Naive thymus-derived CD4-positive, alpha-beta T cell (primary cell): ENCODE data around the gene CCDC171. TPM values are rescaled to one million over a fixed set of nuclear protein-coding genes. Genes with fewer than 3 reads are reported as not detected.

Experiments
- ATAC-seq: fragments of 150-1000 bp; cut with Tn5 transposase; 2 replicates; pipeline ENCODE4 v1.10.0; 2021; ENCODE audit warnings: mild to moderate bottlenecking, moderate library complexity
- CTCF ChIA-PET: fragments of 350-600 bp; sonication (Branson Sonifier 250); formaldehyde crosslinking; loops from one replicate; lab custom pipeline; 2021; ENCODE audit warnings: antibody characterized with exemption; lab: Charles Lee
- POLR2A ChIA-PET: fragments of 350-600 bp; sonication (Branson Sonifier 250); formaldehyde crosslinking; loops from one replicate; lab custom pipeline; 2021; ENCODE audit warnings: antibody characterized with exemption, inconsistent platforms; lab: Charles Lee
- DNase-seq, 9 donors: peaks; one replicate each; pipeline versions ENCODE4 v3.0.0 to v3.0.0-alpha.2; 2020 to 2022; ENCODE audit warnings: mixed read lengths in 1 of 9
- H3K27ac ChIP-seq: one replicate; pipeline ENCODE4 v1.7.0; 2013; ENCODE audit warnings: mild to moderate bottlenecking, low read depth, low read length, moderate library complexity
- H3K27me3 ChIP-seq, 2 donors: one replicate each; pipeline ENCODE4 v1.7.0; 2013; ENCODE audit warnings: low read length in 2 of 2, mild to moderate bottlenecking in 2 of 2, moderate library complexity in 2 of 2; ENCODE audit not compliant: control insufficient read depth in 2 of 2, insufficient read depth in 2 of 2
- H3K36me3 ChIP-seq, 3 experiments: 1 replicate in 2 of 3; 2 replicates in 1 of 3; pipeline ENCODE4 v1.7.0; 2013; ENCODE audit warnings: low read length in 3 of 3, mild to moderate bottlenecking in 3 of 3, moderate library complexity in 1 of 3; ENCODE audit not compliant: insufficient read depth in 3 of 3, control insufficient read depth in 2 of 3
- H3K4me1 ChIP-seq, 2 donors: one replicate each; pipeline ENCODE4 v1.7.0; 2013; ENCODE audit warnings: low read length in 2 of 2, mild to moderate bottlenecking in 2 of 2, moderate library complexity in 1 of 2; ENCODE audit not compliant: control insufficient read depth in 2 of 2, insufficient read depth in 2 of 2
- H3K4me3 ChIP-seq: 2 replicates; pipeline ENCODE4 v1.7.0; 2013; ENCODE audit warnings: mild to moderate bottlenecking, low read length
- H3K9me3 ChIP-seq, 3 experiments: 1 replicate in 2 of 3; 2 replicates in 1 of 3; pipeline ENCODE4 v1.7.0; 2013; ENCODE audit warnings: low read length in 3 of 3; ENCODE audit not compliant: control insufficient read depth in 2 of 3
- H3K27ac Mint-ChIP-seq, 9 donors: one replicate each; pipeline ENCODE4 v1.8.0; 2020 to 2022; ENCODE audit warnings: mixed read lengths in 9 of 9, mild to moderate bottlenecking in 8 of 9, moderate library complexity in 5 of 9, inconsistent platforms in 2 of 9
- H3K27me3 Mint-ChIP-seq, 5 donors: one replicate each; pipeline ENCODE4 v1.8.0; 2021 to 2022; ENCODE audit warnings: mixed read lengths in 5 of 5, mild to moderate bottlenecking in 1 of 5
- H3K36me3 Mint-ChIP-seq, 5 donors: one replicate each; pipeline ENCODE4 v1.8.0; 2020 to 2022; ENCODE audit warnings: mixed read lengths in 5 of 5, mild to moderate bottlenecking in 3 of 5, inconsistent platforms in 1 of 5
- H3K4me1 Mint-ChIP-seq, 7 donors: one replicate each; pipeline ENCODE4 v1.8.0; 2020 to 2022; ENCODE audit warnings: mixed read lengths in 7 of 7, mild to moderate bottlenecking in 3 of 7, inconsistent platforms in 1 of 7
- H3K4me3 Mint-ChIP-seq, 10 donors: one replicate each; pipeline ENCODE4 v1.8.0; 2020 to 2022; ENCODE audit warnings: mild to moderate bottlenecking in 10 of 10, mixed read lengths in 10 of 10, moderate library complexity in 6 of 10, inconsistent platforms in 2 of 10
- H3K9me3 Mint-ChIP-seq, 11 donors: one replicate each; pipeline ENCODE4 v1.8.0; 2020 to 2022; ENCODE audit warnings: mixed read lengths in 11 of 11, mild to moderate bottlenecking in 4 of 11, inconsistent platforms in 1 of 11, moderate library complexity in 1 of 11
- intact Hi-C, 2 donors: fragments of 100-400 bp; cut with micrococcal nuclease; formaldehyde crosslinking; loops; one replicate each; pipeline ENCODE4 v1.15.1; 2023
- polyA plus RNA-seq, 2 donors: library from polyadenylated mRNA; unstranded; fragments of 300-500 nt; fragmentation: Illumina TruSeq; gene quantifications; one replicate each; pipeline ENCODE4 v1.2.3, GENCODE V29; 2021
- total RNA-seq, 6 experiments: library from RNA in 5 of 6; stranded (reverse) in 5 of 6; gene quantifications; 1 replicate in 5 of 6; 2 replicates in 1 of 6; pipeline ENCODE4 v1.2.3 and lab custom pipeline; 2021 to 2026

CCDC171 gene
- total and polyA plus RNA-seq, 7 experiments from 2014 or later = 0.19 to 3.7 (median 1.1) TPM

- no peak overlapping the region for H3K4me3 Mint-ChIP-seq
- POLR2A ChIA-PET = no interaction called here
- no peaks in the 10 kb centered on the region for H3K27me3 ChIP-seq
- H3K27me3 Mint-ChIP-seq = no peaks in the 10 kb centered on the region
- H3K36me3 ChIP-seq = no peaks in the 10 kb centered on the region
- no peak overlapping the region for H3K27ac Mint-ChIP-seq
- peaks cover 0 to 4% (median 0%) of the 10 kb centered on the region in 11 donors for H3K9me3 Mint-ChIP-seq
- H3K4me1 ChIP-seq = no peaks in the 10 kb centered on the region
- no peak overlapping the region for H3K4me3 ChIP-seq
- H3K27ac ChIP-seq = no peak overlapping the region
- no peaks in the 10 kb centered on the region for H3K36me3 Mint-ChIP-seq
- ATAC-seq = no peak
- intact Hi-C loops = loop anchor here in 1 of 2 donors (5.0 kb wide), 1 partner anchor 52 kb away; no protein-coding TSS in a partner anchor
- CTCF ChIA-PET = no interaction called here
- H3K9me3 ChIP-seq = no peaks in the 10 kb centered on the region
- DNase-seq = no peak
- H3K4me1 Mint-ChIP-seq = no peaks in the 10 kb centered on the region
Observed at GRCh38 chr9:15755660-15756059, 202.8 kb downstream of the CCDC171 start.

GRCh38 chr9:15761551-15761950, 208.7 kb downstream of the CCDC171 start:
- H3K4me1 Mint-ChIP-seq = no peaks in the 10 kb centered on the region
- no peaks in the 10 kb centered on the region for H3K27me3 Mint-ChIP-seq
- peaks cover 0 to 2% (median 0%) of the 10 kb centered on the region in 11 donors for H3K9me3 Mint-ChIP-seq
- ChIA-PET CTCF (no interaction called here), POLR2A (no interaction called here)
- no peaks in the 10 kb centered on the region for H3K27me3 ChIP-seq
- no peak overlapping the region for H3K4me3 ChIP-seq
- H3K36me3 ChIP-seq = no peaks in the 10 kb centered on the region
- H3K27ac ChIP-seq = no peak overlapping the region
- no peak overlapping the region for H3K4me3 Mint-ChIP-seq
- no peaks in the 10 kb centered on the region for H3K36me3 Mint-ChIP-seq
- intact Hi-C loops = no loop called here
- no peaks in the 10 kb centered on the region for H3K4me1 ChIP-seq
- ATAC-seq (no peak), DNase-seq (no peak)
- no peak overlapping the region for H3K27ac Mint-ChIP-seq
- no peaks in the 10 kb centered on the region for H3K9me3 ChIP-seq

GRCh38 chr9:15763371-15763770, 210.5 kb downstream of the CCDC171 start:
- H3K4me3 Mint-ChIP-seq = no peak overlapping the region
- POLR2A ChIA-PET = no interaction called here

GRCh38 chr9:15764131-15764530, 211.3 kb downstream of the CCDC171 start:
- no peaks in the 10 kb centered on the region for H3K27me3 Mint-ChIP-seq
- no peaks in the 10 kb centered on the region for H3K9me3 Mint-ChIP-seq
- ChIA-PET CTCF (no interaction called here), POLR2A (no interaction called here)
- DNase-seq = no peak
- H3K27ac ChIP-seq = no peak overlapping the region
- H3K4me3 Mint-ChIP-seq = no peak overlapping the region
- no peak overlapping the region for H3K27ac Mint-ChIP-seq
- no peaks in the 10 kb centered on the region for H3K36me3 ChIP-seq
- no peaks in the 10 kb centered on the region for H3K9me3 ChIP-seq
- no peaks in the 10 kb centered on the region for H3K36me3 Mint-ChIP-seq
- H3K4me1 ChIP-seq = no peaks in the 10 kb centered on the region
- intact Hi-C loops = no loop called here
- no peaks in the 10 kb centered on the region for H3K4me1 Mint-ChIP-seq
- no peak for ATAC-seq
- no peaks in the 10 kb centered on the region for H3K27me3 ChIP-seq
- no peak overlapping the region for H3K4me3 ChIP-seq

More at GRCh38 chr9:15763371-15763770, 210.5 kb downstream of the CCDC171 start:
- Mint-ChIP-seq H3K36me3 (no peaks in the 10 kb centered on the region), H3K27me3 (no peaks in the 10 kb centered on the region), H3K27ac (no peak overlapping the region), H3K4me1 (no peaks in the 10 kb centered on the region), H3K9me3 (no peaks in the 10 kb centered on the region)
- Histone ChIP-seq H3K9me3 (no peaks in the 10 kb centered on the region), H3K27me3 (no peaks in the 10 kb centered on the region), H3K27ac (no peak overlapping the region), H3K36me3 (no peaks in the 10 kb centered on the region), H3K4me3 (no peak overlapping the region), H3K4me1 (no peaks in the 10 kb centered on the region)
- ATAC-seq (no peak), DNase-seq (no peak)
- CTCF ChIA-PET = no interaction called here
- intact Hi-C loops = no loop called here

- no peak overlapping the region for H3K4me3 Mint-ChIP-seq
- H3K4me1 ChIP-seq = no peaks in the 10 kb centered on the region
- H3K27ac Mint-ChIP-seq = no peak overlapping the region
- H3K27me3 Mint-ChIP-seq = no peaks in the 10 kb centered on the region
- no peaks in the 10 kb centered on the region for H3K27me3 ChIP-seq
- intact Hi-C loops = no loop called here
- no peak overlapping the region for H3K4me3 ChIP-seq
- H3K27ac ChIP-seq = no peak overlapping the region
- POLR2A ChIA-PET = no interaction called here
- no peaks in the 10 kb centered on the region for H3K9me3 ChIP-seq
- ATAC-seq (no peak), DNase-seq (no peak)
- H3K4me1 Mint-ChIP-seq = no peaks in the 10 kb centered on the region
- peaks cover 0 to 1% (median 0%) of the 10 kb centered on the region in 11 donors for H3K9me3 Mint-ChIP-seq
- CTCF ChIA-PET = no interaction called here
- peaks cover 0 to under 1% (median 0%) of the 10 kb centered on the region in 5 donors for H3K36me3 Mint-ChIP-seq
- no peaks in the 10 kb centered on the region for H3K36me3 ChIP-seq
Observed at GRCh38 chr9:15769547-15769946, 216.7 kb downstream of the CCDC171 start.

- no peaks in the 10 kb centered on the region for H3K4me1 ChIP-seq
- H3K27me3 Mint-ChIP-seq = no peaks in the 10 kb centered on the region
- H3K4me1 Mint-ChIP-seq = no peaks in the 10 kb centered on the region
- no peak overlapping the region for H3K4me3 ChIP-seq
- H3K9me3 Mint-ChIP-seq = no peaks in the 10 kb centered on the region
- no peaks in the 10 kb centered on the region for H3K9me3 ChIP-seq
- no peaks in the 10 kb centered on the region for H3K27me3 ChIP-seq
- ChIA-PET POLR2A (no interaction called here), CTCF (no interaction called here)
- H3K36me3 ChIP-seq = no peaks in the 10 kb centered on the region
- peaks cover 0 to 3% (median 0%) of the 10 kb centered on the region in 5 donors for H3K36me3 Mint-ChIP-seq
- H3K27ac ChIP-seq = no peak overlapping the region
- no peak overlapping the region for H3K4me3 Mint-ChIP-seq
- no peak overlapping the region for H3K27ac Mint-ChIP-seq
- no peak for ATAC-seq
- intact Hi-C loops = no loop called here
- DNase-seq = no peak
Observed at GRCh38 chr9:15778861-15779260, 226.0 kb downstream of the CCDC171 start.

DNA sequence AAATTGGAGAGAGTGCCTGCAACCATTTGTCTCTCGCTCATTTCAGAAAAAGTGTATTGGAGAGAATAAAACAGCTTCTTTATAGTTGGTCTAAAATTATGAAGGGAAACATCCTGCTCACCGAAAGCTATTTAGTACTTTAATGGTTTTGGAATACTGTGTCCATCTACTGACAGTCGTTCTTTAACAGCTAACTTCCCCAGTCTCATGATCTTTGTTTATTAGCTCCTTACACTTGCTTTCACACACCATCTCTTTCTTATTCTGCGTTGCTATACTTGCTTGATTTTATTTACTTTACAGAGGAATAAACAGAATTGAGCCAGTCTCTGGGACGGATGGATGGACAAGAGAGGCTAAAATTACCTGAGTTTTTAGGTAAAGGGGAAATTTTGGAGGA, 229.3 kb downstream of the CCDC171 start:
- Mint-ChIP-seq H3K4me1 (no peaks in the 10 kb centered on the region), H3K9me3 (no peaks in the 10 kb centered on the region), H3K27ac (no peak overlapping the region), H3K27me3 (no peaks in the 10 kb centered on the region), H3K36me3 (peaks cover 0 to 4% (median 0%) of the 10 kb centered on the region in 5 donors), H3K4me3 (no peak overlapping the region)
- Histone ChIP-seq H3K36me3 (no peaks in the 10 kb centered on the region), H3K4me1 (no peaks in the 10 kb centered on the region), H3K4me3 (no peak overlapping the region), H3K9me3 (no peaks in the 10 kb centered on the region), H3K27me3 (no peaks in the 10 kb centered on the region), H3K27ac (no peak overlapping the region)
- intact Hi-C loops = no loop called here
- ATAC-seq (no peak), DNase-seq (no peak)
- ChIA-PET CTCF (no interaction called here), POLR2A (no interaction called here)
